HG03097 (cell line): ENCODE measurements around the gene KCNC3.

Experiments
- ATAC-seq: cut with Tn5 transposase; IDR thresholded peaks from one replicate; pipeline ENCODE4 v1.9.1; 2021; ENCODE audit not compliant: unreplicated experiment, low FRiP score

The KCNC3 gene

GRCh38 chr19:50328224-50328872, 829 bp downstream of the KCNC3 start:
- ATAC-seq, result no peak

- no peak for ATAC-seq
Observed at GRCh38 chr19:50327461-50328223, 1.5 kb downstream of the KCNC3 start.

GRCh38 chr19:50327013-50327412, 2.2 kb downstream of the KCNC3 start:
- ATAC-seq, result no peak

- no peak for ATAC-seq
Observed at GRCh38 chr19:50326101-50326664, 3.0 kb downstream of the KCNC3 start.

- no peak for ATAC-seq
Observed at GRCh38 chr19:50325310-50326100, 3.7 kb downstream of the KCNC3 start.

- no peak for ATAC-seq
Observed at GRCh38 chr19:50324331-50324730, 4.8 kb downstream of the KCNC3 start.

- no peak for ATAC-seq
Observed at GRCh38 chr19:50323782-50324133, 5.4 kb downstream of the KCNC3 start.

GRCh38 chr19:50322931-50323781, 6.0 kb downstream of the KCNC3 start:
- ATAC-seq, result no peak

- no peak for ATAC-seq
Observed at GRCh38 chr19:50322234-50322633, 6.9 kb downstream of the KCNC3 start.

GRCh38 chr19:50321831-50322230, 7.3 kb downstream of the KCNC3 start:
- ATAC-seq, result no peak

- no peak for ATAC-seq
Observed at GRCh38 chr19:50320596-50320995, 8.6 kb downstream of the KCNC3 start.

GRCh38 chr19:50320051-50320450, 9.1 kb downstream of the KCNC3 start:
- no peak for ATAC-seq

- no peak for ATAC-seq
Observed at GRCh38 chr19:50319156-50319555, 10.0 kb downstream of the KCNC3 start.

- ATAC-seq, result no peak
Observed at GRCh38 chr19:50318438-50318837, 10.7 kb downstream of the KCNC3 start.

GRCh38 chr19:50317115-50317514, 12.1 kb downstream of the KCNC3 start:
- no peak for ATAC-seq

- no peak for ATAC-seq
Observed at GRCh38 chr19:50315773-50316448, 13.3 kb downstream of the KCNC3 start.

- no peak for ATAC-seq
Observed at GRCh38 chr19:50314724-50315708, 14.2 kb downstream of the KCNC3 start.

GRCh38 chr19:50313812-50314536, 15.2 kb downstream of the KCNC3 start:
- ATAC-seq, result no peak
